HCT116 (cell line): Measurements from ENCODE around the gene NINJ2. TPM values are rescaled to one million over a fixed set of nuclear protein-coding genes. Genes with fewer than 3 reads are reported as not detected.

Experiments used
- ATAC-seq: fragments of 200-7000 bp; cut with Tn5 transposase; 2 replicates; pipeline ENCODE4 v1.9.1; 2020; ENCODE audit warnings: mild to moderate bottlenecking, moderate library complexity
- BruUV-seq: library from RNA; stranded (reverse); fragments of 400-500 nt; replicated peaks from 2 replicates; lab custom pipeline; 2021; lab: Mats Ljungman, UMichigan
- CTCF ChIA-PET: fragments of 300-600 bp; sonication (Branson Sonifier 250); formaldehyde crosslinking; loops from one replicate; lab custom pipeline; 2021; ENCODE audit warnings: antibody characterized with exemption; lab: Charles Lee
- POLR2A ChIA-PET: fragments of 300-600, 350-600 bp; sonication (Branson Sonifier 250); formaldehyde crosslinking; loops from one replicate; lab custom pipeline; 2021; ENCODE audit warnings: antibody characterized with exemption; lab: Charles Lee
- RAD21 ChIA-PET, 2 experiments: fragments of 300-600 bp; sonication (Branson Sonifier 250); formaldehyde crosslinking; loops; one replicate each; lab custom pipeline; 2023; ENCODE audit warnings: low total read pairs in 2 of 2; ENCODE audit not compliant: uncharacterized antibody in 2 of 2, unreplicated experiment in 2 of 2, low non-redundant PET in 1 of 2; lab: Charles Lee
- DNase-seq: peaks from one replicate; pipeline ENCODE4 v3.0.0-alpha.2; 2010; ENCODE audit warnings: low read depth, low spot score
- H2AFZ ChIP-seq: fragments of 200-600 bp; shearing (Covaris generic), sonication (generic); 2 replicates; pipeline ENCODE4 v1.6.1; 2017; ENCODE audit warnings: low read depth, mixed run types, mixed read lengths, antibody characterized with exemption, low read length; ENCODE audit not compliant: poor library complexity, severe bottlenecking
- H3K27ac ChIP-seq: 2 replicates; pipeline ENCODE4 v1.5.1; 2012; ENCODE audit warnings: low read depth, low read length
- H3K27me3 ChIP-seq: fragments of 200-600 bp; sonication (generic); 2 replicates; pipeline ENCODE4 v1.6.1; 2016; ENCODE audit warnings: mixed run types, low read length, mixed read lengths; ENCODE audit not compliant: insufficient read depth
- H3K36me3 ChIP-seq, 2 experiments: fragments of 200-500 bp in 1 of 2; fragments of 200-600 bp in 1 of 2; sonication (Bioruptor generic) in 1 of 2; sonication (generic) in 1 of 2; 2 replicates each; pipeline versions ENCODE4 v1.5.1 to v1.6.1; 2014 to 2016; ENCODE audit warnings: low read length in 2 of 2, inconsistent platforms in 1 of 2, mixed read lengths in 1 of 2, mixed run types in 1 of 2; ENCODE audit not compliant: insufficient read depth in 2 of 2, control insufficient read depth in 1 of 2
- H3K4me1 ChIP-seq, 2 experiments: fragments of 200-600 bp in 1 of 2; sonication (generic) in 1 of 2; 2 replicates each; pipeline versions ENCODE4 v1.5.1 to v1.6.1; 2012 to 2017; ENCODE audit warnings: low read length in 2 of 2, inconsistent platforms in 1 of 2, mild to moderate bottlenecking in 1 of 2, mixed read lengths in 1 of 2, mixed run types in 1 of 2, moderate library complexity in 1 of 2; ENCODE audit not compliant: insufficient read depth in 2 of 2, control insufficient read depth in 1 of 2
- H3K4me2 ChIP-seq: fragments of 200-600 bp; sonication (generic); 2 replicates; pipeline ENCODE4 v1.6.1; 2017; ENCODE audit warnings: mixed run types, low read length, mixed read lengths
- H3K4me3 ChIP-seq, 2 experiments: fragments of 200-600 bp in 1 of 2; sonication (generic) in 1 of 2; replicated peaks in 1 of 2; 2 replicates each; pipeline ENCODE4 v1.5.1; 2011 to 2016; ENCODE audit warnings: low read length in 2 of 2, control low read depth in 1 of 2, low read depth in 1 of 2, mild to moderate bottlenecking in 1 of 2, mixed read lengths in 1 of 2, mixed run types in 1 of 2
- H3K79me2 ChIP-seq: fragments of 200-600 bp; sonication (generic); 2 replicates; pipeline ENCODE4 v1.6.1; 2017; ENCODE audit warnings: mild to moderate bottlenecking, mixed run types, low read length, moderate library complexity, mixed read lengths; ENCODE audit not compliant: insufficient read depth
- H3K9ac ChIP-seq: fragments of 200-600 bp; sonication (generic); 2 replicates; pipeline ENCODE4 v1.6.1; 2016; ENCODE audit warnings: low read length, mixed read lengths
- H3K9me2 ChIP-seq: fragments of 200-600 bp; sonication (generic), shearing (Covaris generic); 2 replicates; pipeline ENCODE4 v1.6.1; 2017; ENCODE audit warnings: mixed run types, mild to moderate bottlenecking, moderate library complexity; ENCODE audit not compliant: insufficient read depth
- H3K9me3 ChIP-seq, 2 experiments: fragments of 200-500 bp in 1 of 2; fragments of 200-600 bp in 1 of 2; sonication (Bioruptor generic) in 1 of 2; sonication (generic) in 1 of 2; 2 replicates each; pipeline ENCODE4 v1.6.1; 2014 to 2017; ENCODE audit warnings: low read length in 2 of 2, mixed read lengths in 2 of 2, inconsistent platforms in 1 of 2, low read depth in 1 of 2, mild to moderate bottlenecking in 1 of 2, mixed run types in 1 of 2, moderate library complexity in 1 of 2; ENCODE audit not compliant: control insufficient read depth in 1 of 2, insufficient read depth in 1 of 2
- H4K20me1 ChIP-seq: fragments of 200-600 bp; sonication (generic), shearing (Covaris generic); 2 replicates; pipeline ENCODE4 v1.6.1; 2017; ENCODE audit warnings: mixed run types, mild to moderate bottlenecking, moderate library complexity; ENCODE audit not compliant: insufficient read depth
- ATF3 ChIP-seq: IDR thresholded peaks from 2 replicates; pipeline ENCODE4 v1.6.1; 2012
- CEBPB ChIP-seq: IDR thresholded peaks from 2 replicates; pipeline ENCODE4 v1.6.1; 2012; ENCODE audit warnings: low read depth
- CTCF ChIP-seq, 3 experiments: fragments of 200-600 bp in 1 of 3; sonication (generic) in 1 of 3; IDR thresholded peaks in 2 of 3; conservative IDR thresholded peaks in 1 of 3; 2 replicates each; pipeline ENCODE4 v1.5.1; 2012 to 2017; ENCODE audit warnings: low read depth in 2 of 3, low read length in 2 of 3, antibody characterized with exemption in 1 of 3, borderline replicate concordance in 1 of 3, control low read depth in 1 of 3, mild to moderate bottlenecking in 1 of 3, mixed read lengths in 1 of 3, mixed run types in 1 of 3, moderate library complexity in 1 of 3; ENCODE audit not compliant: insufficient read depth in 1 of 3
- EGR1 ChIP-seq: IDR thresholded peaks from 2 replicates; pipeline ENCODE4 v1.6.1; 2012; ENCODE audit warnings: low read depth
- ELF1 ChIP-seq: IDR thresholded peaks from 2 replicates; pipeline ENCODE4 v1.6.1; 2012; ENCODE audit warnings: low read depth, borderline replicate concordance
- EZH2 ChIP-seq: fragments of 200-600 bp; sonication (generic); IDR thresholded peaks from 2 replicates; pipeline ENCODE4 v1.6.1; 2017; ENCODE audit warnings: antibody characterized with exemption, mixed run types
- FOSL1 ChIP-seq: IDR thresholded peaks from 2 replicates; pipeline ENCODE4 v1.6.1; 2012; ENCODE audit warnings: low read depth
- JUND ChIP-seq: IDR thresholded peaks from 2 replicates; pipeline ENCODE4 v1.6.1; 2012
- POLR2A ChIP-seq: IDR thresholded peaks from 2 replicates; pipeline ENCODE4 v1.7.0; 2011; ENCODE audit warnings: borderline replicate concordance; ENCODE audit not compliant: insufficient read depth, insufficient read length; ENCODE audit errors: extremely low read depth
- POLR2AphosphoS5 ChIP-seq: IDR thresholded peaks from 2 replicates; pipeline ENCODE4 v1.6.1; 2011; ENCODE audit warnings: mild to moderate bottlenecking, low read depth, low read length, moderate library complexity
- RAD21 ChIP-seq: IDR thresholded peaks from 2 replicates; pipeline ENCODE4 v1.6.1; 2012; ENCODE audit warnings: low read depth, mild to moderate bottlenecking
- REST ChIP-seq: IDR thresholded peaks from 2 replicates; pipeline ENCODE4 v1.6.1; 2012; ENCODE audit warnings: low read depth
- SIN3A ChIP-seq: IDR thresholded peaks from 2 replicates; pipeline ENCODE4 v1.6.1; 2012; ENCODE audit warnings: low read depth
- SRF ChIP-seq: IDR thresholded peaks from 2 replicates; pipeline ENCODE4 v1.6.1; 2012; ENCODE audit warnings: low read depth
- TCF7L2 ChIP-seq: IDR thresholded peaks from 2 replicates; pipeline ENCODE4 v1.7.0; 2011; ENCODE audit warnings: borderline replicate concordance, inconsistent platforms; ENCODE audit not compliant: insufficient read depth, insufficient read length; ENCODE audit errors: extremely low read depth
- YY1 ChIP-seq: IDR thresholded peaks from 2 replicates; pipeline ENCODE4 v1.6.1; 2011; ENCODE audit warnings: low read length, low read depth, moderate library complexity, mild to moderate bottlenecking; ENCODE audit not compliant: insufficient replicate concordance; ENCODE audit errors: extremely low read depth
- ZBTB33 ChIP-seq: IDR thresholded peaks from 2 replicates; pipeline ENCODE4 v1.6.1; 2011; ENCODE audit warnings: mild to moderate bottlenecking, low read length, moderate library complexity; ENCODE audit not compliant: insufficient replicate concordance; ENCODE audit errors: extremely low read depth
- ZFX ChIP-seq: fragments of 450-650 bp; IDR thresholded peaks from 2 replicates; pipeline ENCODE4 v1.6.1; 2017
- ZNF274 ChIP-seq: fragments of 200-500 bp; sonication (Bioruptor generic); IDR thresholded peaks from 2 replicates; pipeline ENCODE4 v1.6.1; 2014; ENCODE audit warnings: mild to moderate bottlenecking, low read depth, low read length, inconsistent platforms
- intact Hi-C: fragments of 100-400 bp; cut with micrococcal nuclease; formaldehyde crosslinking; loops from 2 replicates; pipeline ENCODE4 v1.10.0; 2022
- total RNA-seq: library from RNA; stranded (reverse); gene quantifications from one replicate; pipeline ENCODE4 v1.2.1, GENCODE V29; 2021; ENCODE audit not compliant: unreplicated experiment

Gene NINJ2
- total RNA-seq, 1 experiment from 2014 or later, result not detected

- POLR2A ChIA-PET, result no interaction called here
- CTCF ChIA-PET, result interaction anchor here (0.6 kb wide), 1 partner anchor 88 kb away, joined by 4 read pairs; the partner anchor contains the start of gene WNK1
- BruUV-seq, result no TSS peak
- Histone ChIP-seq H3K4me1 (peaks cover 0 to 12% of the 10 kb centered on the region in 2 experiments; a peak in 2 of 4 replicates), H3K27me3 (no peaks in the 10 kb centered on the region), H2AFZ (no peak overlapping the region), H3K79me2 (no peaks in the 10 kb centered on the region), H3K4me3 (no peak overlapping the region), H3K9ac (no peak overlapping the region), H3K4me2 (no peak overlapping the region), H3K9me2 (no peaks in the 10 kb centered on the region), H3K9me3 (no peaks in the 10 kb centered on the region), H3K36me3 (no peaks in the 10 kb centered on the region), H3K27ac (no peak overlapping the region), H4K20me1 (no peaks in the 10 kb centered on the region)
- RAD21 ChIA-PET, result no interaction called here
- no peak for DNase-seq
- TF ChIP-seq TCF7L2, result no peak
- TF ChIP-seq CEBPB, result no peak
- TF ChIP-seq EZH2, result no peak
- TF ChIP-seq REST, result no peak
- no peak for TF ChIP-seq CTCF (IDR thresholded peaks at IDR 0.05 in 2 of 3, conservative IDR thresholded peaks at IDR 0.05 in 1 of 3; ENCODE audit: borderline replicate concordance in 1 of 3, insufficient read depth in 1 of 3, low read depth in 2 of 3, low read length in 2 of 3)
- TF ChIP-seq FOSL1, result no peak
- TF ChIP-seq YY1, result no peak
- no peak for TF ChIP-seq ELF1
- no peak for TF ChIP-seq JUND
- no peak for TF ChIP-seq ATF3
- TF ChIP-seq ZFX, result no peak
- TF ChIP-seq ZBTB33, result no peak
- no peak for TF ChIP-seq ZNF274
- no peak for TF ChIP-seq RAD21
- TF ChIP-seq POLR2A, result no peak
- no peak for TF ChIP-seq EGR1
- TF ChIP-seq POLR2AphosphoS5, result no peak
- no peak for TF ChIP-seq SIN3A
- no peak for TF ChIP-seq SRF
- intact Hi-C loops, result no loop called here
- ATAC-seq, result no peak
Measured at GRCh38 chr12:664075-664778, 982 bp upstream of the NINJ2 start.
